ENCODE data around the gene DLX4.

The DLX4 gene

DNA sequence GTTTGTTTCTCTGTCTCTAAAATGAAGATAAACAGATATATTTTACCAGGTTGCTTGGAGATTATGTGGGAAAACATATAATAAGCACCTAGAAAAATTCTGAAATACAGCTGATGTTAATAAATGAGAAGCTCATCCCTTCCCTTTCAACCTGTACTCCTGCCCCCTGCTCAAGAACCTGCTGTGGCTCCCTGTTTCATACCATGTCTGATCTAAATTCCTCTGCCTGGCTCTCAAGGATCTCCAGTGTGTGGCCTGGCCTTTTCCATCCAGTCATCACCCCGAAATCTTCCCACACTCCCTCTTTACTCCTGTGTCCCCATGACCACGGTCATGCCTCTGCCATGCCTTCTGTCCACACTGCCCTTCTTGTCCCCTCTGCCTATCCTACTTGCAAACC is 19.4 kb upstream of the DLX4 start:
- no peak for DNase-seq

GRCh38 chr17:49951362-49952082 is 17.5 kb upstream of the DLX4 start:
- no peak for DNase-seq

GRCh38 chr17:49952209-49952911 is 16.6 kb upstream of the DLX4 start:
- peak; percentile 91 for DNase-seq

- no peak for DNase-seq
These were observed 16.0 kb upstream of the DLX4 start for GRCh38 chr17:49952912-49953497.

- DNase-seq: no peak
These were observed 13.8 kb upstream of the DLX4 start for GRCh38 chr17:49955157-49955556.

DNA sequence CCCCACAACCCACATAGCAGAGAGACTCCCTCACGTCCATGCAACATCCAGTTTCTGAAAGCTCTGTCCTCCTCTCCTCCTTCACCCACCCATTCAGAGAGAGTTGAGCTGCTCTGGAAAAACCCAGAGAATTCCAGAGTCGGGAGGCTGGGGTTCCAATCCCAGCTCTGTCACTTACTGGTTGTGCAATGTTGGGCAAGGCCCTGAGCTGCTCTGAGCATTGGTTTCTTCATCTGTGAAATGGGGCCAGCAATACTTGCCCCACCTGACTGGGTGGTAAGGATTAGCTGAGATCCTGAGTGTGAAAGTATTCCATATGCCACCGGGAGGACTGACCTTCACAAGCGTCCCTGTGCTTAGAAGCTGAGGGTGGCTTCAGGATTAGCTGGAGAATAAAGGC is 12.2 kb upstream of the DLX4 start:
- no peak for DNase-seq

GRCh38 chr17:49957350-49957749 is 11.6 kb upstream of the DLX4 start:
- DNase-seq: no peak

DNA sequence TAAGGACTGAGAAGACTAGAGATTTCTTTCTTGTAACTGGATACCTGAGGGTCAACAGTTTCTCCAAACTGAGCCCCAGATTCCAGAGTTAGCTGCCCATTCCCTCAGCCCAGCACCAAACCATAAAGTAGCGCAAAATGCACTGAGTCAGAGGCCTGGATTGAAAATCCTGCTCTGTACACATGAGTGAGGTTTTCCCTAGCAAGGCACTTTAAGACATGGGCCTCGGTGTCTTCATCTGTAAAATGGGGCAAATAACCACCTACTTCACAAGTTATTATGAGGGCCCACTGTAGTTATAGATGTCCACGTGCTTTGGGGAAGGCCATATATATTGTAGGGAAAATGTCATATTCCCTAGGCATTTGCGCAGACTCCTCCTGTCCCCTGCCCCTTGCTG is 10.3 kb upstream of the DLX4 start:
- DNase-seq: no peak

- DNase-seq: no peak
These were observed 9.6 kb upstream of the DLX4 start for GRCh38 chr17:49959183-49959935.

- no peak for DNase-seq
These were observed 6.2 kb upstream of the DLX4 start for GRCh38 chr17:49962599-49963308.

DNA sequence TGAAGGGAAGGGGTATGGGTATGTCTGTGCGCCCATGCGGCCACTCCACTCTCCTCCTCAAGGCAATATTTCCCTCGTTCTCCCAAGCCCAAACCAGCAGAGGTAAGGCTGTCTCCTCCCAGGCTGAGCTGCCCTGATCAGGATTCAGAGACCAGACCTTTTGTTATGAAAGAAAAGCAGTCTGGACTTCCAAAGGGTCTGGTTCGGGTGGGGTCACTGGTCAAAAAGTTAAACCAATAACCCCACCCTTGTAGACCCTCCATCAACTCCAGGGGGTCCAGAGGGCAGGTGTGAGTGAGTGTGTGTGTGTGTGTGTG is 5.7 kb upstream of the DLX4 start:
- no peak for DNase-seq

DNA sequence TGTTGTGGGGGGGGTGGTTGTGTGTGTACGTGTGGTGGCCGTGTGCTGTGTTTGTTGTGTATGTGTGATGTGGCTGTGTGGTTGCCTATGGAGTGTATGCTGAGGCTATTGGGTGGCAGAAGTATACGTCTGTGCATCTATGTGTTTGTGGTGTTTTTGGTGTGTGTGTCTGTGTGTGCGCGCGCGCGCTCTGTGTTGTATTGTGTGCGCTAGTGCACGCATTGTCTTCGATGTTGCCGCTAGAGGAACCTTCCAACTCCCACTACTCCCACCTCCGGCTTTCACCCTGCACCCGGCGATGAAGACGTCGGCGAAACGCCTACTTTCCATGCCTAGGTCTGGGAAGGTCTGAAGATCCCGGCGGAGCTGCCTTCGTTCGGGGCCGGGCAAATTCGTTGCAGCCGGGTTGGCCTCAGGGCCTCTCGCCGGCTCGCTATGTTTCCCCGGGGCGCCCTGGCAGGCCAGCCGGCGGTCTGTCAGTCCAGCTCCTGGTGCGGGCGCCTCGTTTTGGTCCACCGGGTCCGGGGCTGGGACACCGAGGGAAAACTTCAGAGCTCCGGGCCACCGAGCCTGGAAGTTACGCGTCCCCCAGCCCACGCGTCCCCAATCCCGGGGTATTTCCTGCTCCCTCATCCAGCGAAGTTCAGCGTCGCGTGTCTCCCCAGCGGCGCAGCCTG is 5.2 kb upstream of the DLX4 start:
- no peak for DNase-seq

GRCh38 chr17:49964303-49964768 is 4.7 kb upstream of the DLX4 start:
- no peak for DNase-seq

DNA sequence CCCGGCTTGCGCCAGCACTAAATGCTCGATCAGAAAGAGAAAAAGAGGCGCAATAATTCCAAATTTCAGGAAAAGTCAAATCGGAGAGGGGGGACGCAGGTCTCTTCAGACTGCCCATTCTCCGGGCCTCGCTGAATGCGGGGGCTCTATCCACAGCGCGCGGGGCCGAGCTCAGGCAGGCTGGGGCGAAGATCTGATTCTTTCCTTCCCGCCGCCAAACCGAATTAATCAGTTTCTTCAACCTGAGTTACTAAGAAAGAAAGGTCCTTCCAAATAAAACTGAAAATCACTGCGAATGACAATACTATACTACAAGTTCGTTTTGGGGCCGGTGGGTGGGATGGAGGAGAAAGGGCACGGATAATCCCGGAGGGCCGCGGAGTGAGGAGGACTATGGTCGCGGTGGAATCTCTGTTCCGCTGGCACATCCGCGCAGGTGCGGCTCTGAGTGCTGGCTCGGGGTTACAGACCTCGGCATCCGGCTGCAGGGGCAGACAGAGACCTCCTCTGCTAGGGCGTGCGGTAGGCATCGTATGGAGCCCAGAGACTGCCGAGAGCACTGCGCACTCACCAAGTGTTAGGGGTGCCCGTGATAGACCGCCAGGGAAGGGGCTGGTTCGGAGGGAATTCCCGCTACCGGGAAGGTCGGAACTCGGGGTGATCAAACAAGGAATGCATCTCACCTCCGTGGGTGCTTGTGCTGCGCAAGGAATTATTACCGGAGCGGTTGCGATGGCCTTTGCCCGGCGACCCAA is 4.0 kb upstream of the DLX4 start:
- DNase-seq: peak; percentile 49

DNA sequence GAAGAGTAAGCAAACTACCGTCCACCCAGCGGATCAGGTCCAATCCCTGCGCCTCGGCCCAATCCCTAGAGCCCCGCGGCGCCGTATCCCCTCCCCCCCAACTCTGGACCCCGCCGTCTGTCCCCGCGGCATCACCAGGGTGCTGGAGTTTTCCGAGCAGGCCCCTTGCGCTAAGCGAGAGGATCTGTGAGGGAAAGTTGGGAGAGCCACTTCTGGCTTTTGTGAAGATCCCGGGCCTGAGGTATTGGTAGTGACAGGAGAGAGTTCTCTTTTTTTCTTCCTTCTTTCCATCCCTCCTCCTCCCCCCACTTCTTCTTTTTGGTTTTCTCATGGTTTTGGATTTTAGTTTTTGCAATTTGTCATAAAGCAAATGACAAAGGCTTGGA is 3.5 kb upstream of the DLX4 start:
- no peak for DNase-seq

DNA sequence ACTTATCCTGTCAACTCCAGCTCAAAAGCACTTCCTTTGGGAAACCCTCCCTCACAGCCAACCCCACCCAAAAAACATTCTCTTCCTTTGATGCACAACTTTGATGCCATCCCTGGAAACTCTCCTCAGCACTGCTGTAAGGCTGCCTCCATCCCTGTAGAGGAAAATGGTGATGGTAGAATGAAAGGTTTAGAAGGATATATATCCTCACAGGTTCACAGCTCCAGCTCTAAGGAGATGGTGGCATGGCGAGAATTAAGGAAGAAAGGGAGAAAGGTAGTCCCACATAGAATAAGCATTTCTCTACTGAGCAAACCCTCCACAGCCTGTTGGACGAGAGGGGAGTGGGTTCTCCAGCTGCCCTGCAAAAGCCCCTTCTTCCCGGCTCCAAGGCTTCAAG is 2.2 kb upstream of the DLX4 start:
- DNase-seq: no peak

GRCh38 chr17:49967205-49967604 is 1.8 kb upstream of the DLX4 start:
- DNase-seq: no peak

GRCh38 chr17:49967621-49968404 is 1.2 kb upstream of the DLX4 start:
- no peak for DNase-seq

DNA sequence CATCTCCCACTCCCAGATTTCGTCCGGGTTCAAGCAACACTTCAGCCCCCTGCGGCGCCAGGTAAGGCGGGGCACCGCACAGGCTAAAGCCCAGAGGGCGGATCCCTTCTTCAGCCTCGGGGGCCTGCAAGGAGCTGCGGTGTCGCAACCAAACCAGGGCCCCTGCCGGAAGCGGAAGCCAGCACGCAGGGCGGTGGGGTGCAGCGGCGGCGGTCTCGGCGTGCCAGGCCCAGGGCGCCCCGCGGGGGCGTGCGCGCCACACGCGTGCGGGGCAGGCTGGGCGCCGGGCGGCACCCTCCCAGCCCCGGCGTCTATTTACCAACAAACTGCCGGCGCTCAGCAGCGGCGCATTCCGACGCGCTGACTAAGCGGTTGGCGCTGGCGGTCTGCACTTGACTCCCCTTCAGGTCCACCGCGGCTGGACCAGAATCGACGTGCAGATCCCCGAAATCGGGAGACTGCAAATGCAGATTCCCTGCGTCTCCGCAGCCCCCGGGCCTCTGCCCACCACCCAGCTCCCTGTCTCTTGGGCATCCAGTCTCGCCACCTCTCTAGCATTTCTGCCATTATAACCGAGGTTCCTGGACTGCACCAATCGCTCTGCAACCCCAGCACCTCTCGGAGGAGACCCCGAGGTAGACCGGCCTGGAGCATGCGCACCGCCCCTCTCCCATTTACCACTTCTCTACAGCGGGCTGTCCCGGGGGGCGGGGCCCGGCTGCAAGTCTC is 421 bp upstream of the DLX4 start:
- DNase-seq: peak; percentile 82

DNA sequence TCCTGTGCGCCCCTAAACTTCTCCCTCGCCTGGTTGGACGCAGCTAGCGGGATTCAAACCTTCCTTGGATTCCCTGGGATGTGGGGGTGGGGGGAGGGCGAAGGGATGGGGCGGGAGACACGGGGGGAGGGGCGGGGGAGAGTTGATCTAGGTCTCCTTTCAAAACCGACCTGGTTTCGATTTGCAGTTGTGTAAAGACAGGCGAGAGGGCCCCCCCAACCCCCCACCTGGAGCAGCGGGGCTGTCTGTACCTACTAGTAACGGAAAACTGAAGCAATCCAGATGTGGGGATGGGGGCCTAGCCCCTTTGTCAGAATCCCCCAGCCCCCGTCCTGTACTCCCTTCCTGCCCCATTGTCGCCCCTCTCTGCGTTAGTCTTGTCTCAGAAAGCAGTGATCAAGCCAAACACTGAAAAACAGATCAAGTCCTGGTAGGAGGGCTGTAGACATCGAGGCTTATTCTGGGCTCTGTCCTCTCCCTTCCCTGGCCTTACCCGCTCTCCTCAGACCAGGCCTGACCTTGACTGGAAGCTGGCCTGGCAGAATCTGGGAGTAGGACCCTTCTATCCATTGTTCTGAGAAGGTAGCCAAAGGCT is 902 bp downstream of the DLX4 start:
- no peak for DNase-seq

All from activated CD4-positive, alpha-beta T cell treated with anti-CD3 and anti-CD28 coated beads for 48 hours (primary cell).